K562 (cell line): ENCODE data around the gene RNFT2. TPM values are rescaled to one million over a fixed set of nuclear protein-coding genes. Genes with fewer than 3 reads are reported as not detected.

ENCODE experiments used
- ATAC-seq: fragments of 200-7000 bp; cut with Tn5 transposase; 3 replicates; pipeline ENCODE4 v1.9.1; 2020; ENCODE audit warnings: moderate library complexity
- BruUV-seq: library from RNA; stranded (reverse); fragments of 400-500 nt; replicated peaks from 2 replicates; lab custom pipeline; 2021; lab: Mats Ljungman, UMichigan
- CTCF ChIA-PET: fragments of 300-600 bp; formaldehyde crosslinking; extraction: SDS; loops from one replicate; lab custom pipeline; 2021; ENCODE audit warnings: low intra/inter-chr PET ratio; lab: Yijun Ruan, JAX
- POLR2A ChIA-PET: fragments of 300-600, 350-650 bp; sonication (Branson Sonifier 250); formaldehyde crosslinking; extraction: SDS; loops from one replicate; lab custom pipeline; 2021; ENCODE audit warnings: antibody characterized with exemption, inconsistent platforms; lab: Yijun Ruan, JAX
- DNase-seq, 4 experiments: peaks; one replicate each; pipeline versions ENCODE4 v3.0.0 to v3.0.0-alpha.2; 2011 to 2018; ENCODE audit warnings: low spot score in 3 of 4, mixed read lengths in 3 of 4; ENCODE audit errors: extremely low read depth in 1 of 4
- FAIRE-seq: peaks from 2 replicates; lab custom pipeline; 2011; peaks lifted over from hg19 to GRCh38; lab: Jason Lieb, UNC
- H2AFZ ChIP-seq: 2 replicates; pipeline ENCODE4 v1.6.0; 2011; ENCODE audit warnings: low read depth, low read length, control low read depth, inconsistent platforms
- H3K27ac ChIP-seq: fragments of 200-600 bp; 3 replicates; pipeline ENCODE4 v1.8.0; 2011; ENCODE audit warnings: low read depth, mild to moderate bottlenecking, control low read depth, inconsistent platforms, low read length, moderate library complexity, mixed read lengths; ENCODE audit errors: extremely low read depth
- H3K27me3 ChIP-seq, 2 experiments: fragments of 300-600 bp in 1 of 2; 2 replicates in 1 of 2; 3 replicates in 1 of 2; pipeline versions ENCODE4 v1.6.0 to v1.8.0; 2011; ENCODE audit warnings: inconsistent platforms in 2 of 2, low read length in 2 of 2, mild to moderate bottlenecking in 1 of 2, mixed read lengths in 1 of 2, moderate library complexity in 1 of 2; ENCODE audit not compliant: control insufficient read depth in 2 of 2, insufficient read depth in 2 of 2
- H3K36me3 ChIP-seq: fragments of 300-600 bp; 3 replicates; pipeline ENCODE4 v1.8.0; 2011; ENCODE audit warnings: mild to moderate bottlenecking, low read length, inconsistent platforms; ENCODE audit not compliant: control insufficient read depth, insufficient read depth
- H3K4me1 ChIP-seq, 2 experiments: fragments of 200-600 bp in 1 of 2; replicated peaks in 1 of 2; 2 replicates in 1 of 2; 3 replicates in 1 of 2; pipeline versions ENCODE4 v1.5.1 to v1.8.0; 2011; ENCODE audit warnings: inconsistent platforms in 2 of 2, low read length in 2 of 2, mild to moderate bottlenecking in 1 of 2, mixed read lengths in 1 of 2, moderate library complexity in 1 of 2; ENCODE audit not compliant: control insufficient read depth in 2 of 2, insufficient read depth in 2 of 2
- H3K4me2 ChIP-seq: 2 replicates; pipeline ENCODE4 v1.6.1; 2011; ENCODE audit warnings: low read length, control low read depth, inconsistent platforms, mixed read lengths; ENCODE audit not compliant: insufficient read depth
- H3K4me3 ChIP-seq: fragments of 200-600 bp; sonication (generic), shearing (Covaris generic); 2 replicates; pipeline ENCODE4 v1.5.1; 2016; ENCODE audit warnings: control low read depth, inconsistent platforms
- H3K79me2 ChIP-seq: fragments of 200-600 bp; 3 replicates; pipeline ENCODE4 v1.8.0; 2011; ENCODE audit warnings: low read length, inconsistent platforms; ENCODE audit not compliant: control insufficient read depth, insufficient read depth
- H3K9ac ChIP-seq, 2 experiments: 2 replicates each; pipeline versions ENCODE4 v1.6.0 to v1.6.1; 2011; ENCODE audit warnings: low read depth in 2 of 2, low read length in 2 of 2, control low read depth in 1 of 2, inconsistent platforms in 1 of 2, mild to moderate bottlenecking in 1 of 2, mixed read lengths in 1 of 2; ENCODE audit not compliant: insufficient read depth in 1 of 2
- H3K9me1 ChIP-seq: one replicate; pipeline ENCODE4 v1.6.0; 2011; ENCODE audit warnings: inconsistent platforms, mild to moderate bottlenecking, low read length, moderate library complexity; ENCODE audit not compliant: control insufficient read depth, insufficient read depth
- H3K9me3 ChIP-seq: replicated peaks from 2 replicates; pipeline ENCODE4 v1.5.1; 2011; ENCODE audit warnings: low read depth, low read length, inconsistent platforms; ENCODE audit not compliant: control insufficient read depth, insufficient read depth
- H4K20me1 ChIP-seq: replicated peaks from 2 replicates; pipeline ENCODE4 v1.6.1; 2011; ENCODE audit warnings: low read length, inconsistent platforms, mixed read lengths; ENCODE audit not compliant: control insufficient read depth, insufficient read depth
- ASH1L ChIP-seq: fragments of 450-650 bp; IDR thresholded peaks from 2 replicates; pipeline ENCODE4 v1.6.1; 2018; ENCODE audit warnings: borderline replicate concordance, mild to moderate bottlenecking, low read depth; ENCODE audit not compliant: partially characterized antibody
- ELF1 ChIP-seq: fragments of 200-800 bp; sonication (Bioruptor generic); IDR thresholded peaks from 2 replicates; pipeline ENCODE4 v1.6.1; 2016; ENCODE audit warnings: missing genetic modification characterization, missing compliant biosample characterization
- ETV1 ChIP-seq: fragments of 450-650 bp; conservative IDR thresholded peaks from 2 replicates; pipeline ENCODE4 v1.6.1; 2016; ENCODE audit warnings: missing genetic modification characterization, control low read depth, low read depth, missing compliant biosample characterization
- KDM2B ChIP-seq: fragments of 250-450 bp; sonication (Bioruptor Pico); IDR thresholded peaks from 2 replicates; pipeline ENCODE4 v1.8.0; 2021; ENCODE audit warnings: mild to moderate bottlenecking, moderate library complexity
- TEAD1 ChIP-seq, 2 experiments: fragments of 450-650 bp in 1 of 2; sonication (generic) in 1 of 2; formaldehyde crosslinking; IDR thresholded peaks; 2 replicates each; pipeline versions ENCODE4 v1.4.0 to v1.8.0; 2020 to 2022; ENCODE audit warnings: mild to moderate bottlenecking in 2 of 2, missing genetic modification reagents in 1 of 2
- TEAD4 ChIP-seq, 2 experiments: sonication (generic) in 1 of 2; formaldehyde crosslinking in 1 of 2; IDR thresholded peaks; 2 replicates each; pipeline versions ENCODE4 v1.6.1 to v1.8.0; 2012 to 2022; ENCODE audit warnings: borderline replicate concordance in 1 of 2, inconsistent platforms in 1 of 2, low read length in 1 of 2, mild to moderate bottlenecking in 1 of 2, missing genetic modification reagents in 1 of 2
- ZNF584 ChIP-seq: fragments of 200-800 bp; sonication (Bioruptor generic); IDR thresholded peaks from 2 replicates; pipeline ENCODE4 v1.6.1; 2016; ENCODE audit warnings: low read depth, mild to moderate bottlenecking, missing genetic modification characterization, missing compliant biosample characterization
- ZNF77 ChIP-seq: fragments of 250-450 bp; sonication (Bioruptor Pico); IDR thresholded peaks from 2 replicates; pipeline ENCODE4 v1.5.0; 2020
- WGBS: fragments of 100-300 bp; shearing (Covaris generic); methylation state at CpG from one replicate; pipeline ENCODE4 v1.1.6; 2016; ENCODE audit warnings: low coverage, mixed read lengths; ENCODE audit not compliant: insufficient coverage; ENCODE audit errors: missing lambda C conversion rate; 5-methylcytosine and 5-hydroxymethylcytosine counted together
- in situ Hi-C: fragments of 300-500 bp; cut with MboI; formaldehyde crosslinking; loops from 4 replicates; pipeline ENCODE4 v1.15.0; 2018; ENCODE audit warnings: inconsistent platforms, mixed read lengths
- intact Hi-C: fragments of 100-400 bp; cut with micrococcal nuclease; formaldehyde crosslinking; loops from 2 replicates; pipeline ENCODE4 v1.14.2; 2022
- polyA plus RNA-seq, 8 experiments: library from polyadenylated mRNA; depleted of rRNA in 4 of 8; stranded (reverse) in 5 of 8; unstranded in 3 of 8; fragments of >200 nt; fragmentation: Nextera tagmentation in 2 of 8; fragmentation: Illumina TruSeq in 1 of 8; extraction: Ambion mirVana in 2 of 8; extraction: Trizol in 1 of 8; gene quantifications; 2 replicates each; pipeline versions ENCODE4 v1.2.1 to v1.2.3, GENCODE V29; 2011 to 2014; ENCODE audit warnings: inconsistent platforms in 1 of 8, missing spikeins in 1 of 8
- total RNA-seq, 7 experiments: library from RNA; depleted of rRNA in 6 of 7; stranded (reverse); fragments of >200 nt in 6 of 7; fragmentation: Illumina TruSeq in 2 of 7; extraction: Trizol in 2 of 7; gene quantifications; 2 replicates each; pipeline versions ENCODE4 v1.2.1 to v1.2.3, GENCODE V29; 2011 to 2021; ENCODE audit warnings: low replicate concordance in 1 of 7
- TF ChIP-seq, protein P1 (sequence below), 2 experiments: fragments of 450-650 bp in 1 of 2; sonication (generic) in 1 of 2; formaldehyde crosslinking; conservative IDR thresholded peaks; 2 replicates each; pipeline versions ENCODE4 v1.4.0 to v1.8.1; 2020 to 2022; ENCODE audit warnings: mild to moderate bottlenecking in 1 of 2, missing genetic modification reagents in 1 of 2

RNFT2 gene
- total and polyA plus RNA-seq, 9 of the 15 experiments (the other 6 are each of a cell fraction or from before 2014, with no cell fraction given): 3.6 to 26.3 (median 9.5) TPM

- H3K9me3 ChIP-seq: no peaks in the 10 kb centered on the region
- BruUV-seq: no TSS peak
- no peak overlapping the region for H3K4me3 ChIP-seq
These were observed 40.0 kb upstream of the RNFT2 start for GRCh38 chr12:116698116-116698515.

More at GRCh38 chr12:116698116-116698515, 40.0 kb upstream of the RNFT2 start:
- DNase-seq: no peak
- Histone ChIP-seq H3K36me3 (no peaks in the 10 kb centered on the region), H3K9ac (no peak overlapping the region), H4K20me1 (peaks cover 4% of the 10 kb centered on the region; the same call in 1 of the 2 replicates), H3K4me2 (no peak overlapping the region), H3K79me2 (no peaks in the 10 kb centered on the region), H3K27ac (no peak overlapping the region), H3K9me1 (no peaks in the 10 kb centered on the region), H3K4me1 (peaks cover 0 to 7% of the 10 kb centered on the region in 2 experiments; a peak in 1 of 5 replicates), H2AFZ (no peak overlapping the region), H3K27me3 (peaks cover 30 to 38% of the 10 kb centered on the region in 2 experiments)
- in situ Hi-C loops: loop anchor here (25.0 kb wide), 1 partner anchor 711 kb away; no protein-coding TSS in a partner anchor
- no peak for TF ChIP-seq TEAD4 (IDR thresholded peaks at IDR 0.05; ENCODE audit: low read length)
- no peak for TF ChIP-seq TEAD4 (CRISPR knock-in tag; IDR thresholded peaks at IDR 0.05; ENCODE audit: borderline replicate concordance)
- TF ChIP-seq ZNF77 (CRISPR knock-in tag): no peak
- no peak for TF ChIP-seq ELF1 (tag)
- TF ChIP-seq, protein P1, sequence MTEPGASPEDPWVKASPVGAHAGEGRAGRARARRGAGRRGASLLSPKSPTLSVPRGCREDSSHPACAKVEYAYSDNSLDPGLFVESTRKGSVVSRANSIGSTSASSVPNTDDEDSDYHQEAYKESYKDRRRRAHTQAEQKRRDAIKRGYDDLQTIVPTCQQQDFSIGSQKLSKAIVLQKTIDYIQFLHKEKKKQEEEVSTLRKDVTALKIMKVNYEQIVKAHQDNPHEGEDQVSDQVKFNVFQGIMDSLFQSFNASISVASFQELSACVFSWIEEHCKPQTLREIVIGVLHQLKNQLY (CRISPR knock-in tag; conservative IDR thresholded peaks at IDR 0.05): no peak
- no peak for TF ChIP-seq ZNF584 (CRISPR knock-in tag)
- TF ChIP-seq KDM2B (CRISPR knock-in tag): no peak
- TF ChIP-seq ETV1 (tag): no peak
- no peak for TF ChIP-seq ASH1L
- no peak for TF ChIP-seq TEAD1 (CRISPR knock-in tag; IDR thresholded peaks at IDR 0.05)
- 44% methylated on average over 8 of the region's 8 CpGs for WGBS
- ChIA-PET POLR2A (interaction anchor here (1.1 kb wide), 1 partner anchor 11 kb away, joined by 3 read pairs; no protein-coding TSS in a partner anchor), CTCF (interaction anchor here (0.8 kb wide), 1 partner anchor 682 kb away, joined by 4 read pairs; no protein-coding TSS in a partner anchor)
- intact Hi-C loops: loop anchor here (5.0 kb wide), 1 partner anchor 751 kb away; no protein-coding TSS in a partner anchor
- no peak for ATAC-seq
- no peak for FAIRE-seq
